ENCODE measurements around the gene ZFYVE16. TPM values are rescaled to one million over a fixed set of nuclear protein-coding genes. Genes with fewer than 3 reads are reported as not detected.

The ZFYVE16 gene
- total and polyA plus RNA-seq, 4 donors = 6.0 to 26.3 (median 11.6) TPM

DNA sequence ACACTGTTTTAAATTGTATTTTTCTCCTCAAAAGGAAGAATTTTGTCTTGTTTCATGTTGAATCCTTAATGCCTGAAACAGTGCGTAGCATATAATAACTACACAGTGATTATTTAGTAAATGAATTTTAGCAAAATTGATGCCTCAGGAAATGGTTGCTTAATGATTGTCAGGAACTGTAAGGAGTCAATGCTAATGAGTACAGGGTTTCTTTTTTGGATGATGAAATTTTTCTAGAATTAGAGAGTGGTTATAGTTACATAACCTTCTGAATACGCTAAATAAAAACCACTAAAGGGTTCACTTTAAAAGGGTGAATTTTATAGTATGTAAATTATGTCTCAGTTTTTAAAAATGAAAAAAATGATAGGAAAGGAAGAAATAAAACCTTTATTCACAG is 94.9 kb downstream of the ZFYVE16 start:
- WGBS = 89% methylated on average over 2 of the region's 2 CpGs
- Histone ChIP-seq H3K4me1 (ENCODE audit: control insufficient read depth in 4 of 4, insufficient read depth in 4 of 4, low read length in 3 of 4) (no peaks in the 10 kb centered on the region), H3K4me3 (ENCODE audit: low read depth in 1 of 3, low read length in 3 of 3) (no peak overlapping the region), H3K9me3 (ENCODE audit: control insufficient read depth in 4 of 4, low read length in 3 of 4) (no peaks in the 10 kb centered on the region), H3K9ac (ENCODE audit: low read depth in 1 of 2, low read length in 2 of 2) (no peak overlapping the region), H3K36me3 (ENCODE audit: control insufficient read depth in 4 of 4, insufficient read depth in 3 of 4, low read depth in 1 of 4, low read length in 3 of 4) (no peaks in the 10 kb centered on the region), H3K27ac (ENCODE audit: low read depth in 1 of 2, low read length in 2 of 2) (no peak overlapping the region), H3K27me3 (ENCODE audit: control insufficient read depth in 4 of 4, insufficient read depth in 4 of 4, low read length in 3 of 4) (no peaks in the 10 kb centered on the region)
- DNase-seq (ENCODE audit: low spot score) = no peak
- no peak for TF ChIP-seq RAD21 (IDR thresholded peaks at IDR 0.05)

DNA sequence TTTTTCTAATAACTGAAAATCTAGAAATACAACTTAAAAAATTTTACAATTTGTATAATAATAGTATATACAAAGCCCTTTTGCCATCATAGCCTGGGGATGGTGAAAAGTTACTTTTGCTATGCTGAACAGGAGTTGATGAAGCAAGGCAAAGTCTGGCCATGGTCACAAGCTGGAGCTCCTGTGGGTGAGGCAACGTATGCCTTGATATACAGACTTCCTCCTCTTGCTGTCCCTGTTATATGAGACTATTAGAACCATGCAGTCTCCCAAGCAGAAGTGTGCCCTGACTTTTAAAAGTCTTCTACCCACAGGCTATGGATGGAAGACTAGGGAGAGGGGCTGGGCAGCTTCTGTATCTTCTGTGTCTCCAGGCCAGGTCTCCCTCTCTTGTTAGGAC is 95.8 kb downstream of the ZFYVE16 start:
- WGBS = 72% methylated on average over 1 of the region's 1 CpG
- no peak overlapping the region for H3K27ac ChIP-seq (ENCODE audit: low read depth in 1 of 2, low read length in 2 of 2)

DNA sequence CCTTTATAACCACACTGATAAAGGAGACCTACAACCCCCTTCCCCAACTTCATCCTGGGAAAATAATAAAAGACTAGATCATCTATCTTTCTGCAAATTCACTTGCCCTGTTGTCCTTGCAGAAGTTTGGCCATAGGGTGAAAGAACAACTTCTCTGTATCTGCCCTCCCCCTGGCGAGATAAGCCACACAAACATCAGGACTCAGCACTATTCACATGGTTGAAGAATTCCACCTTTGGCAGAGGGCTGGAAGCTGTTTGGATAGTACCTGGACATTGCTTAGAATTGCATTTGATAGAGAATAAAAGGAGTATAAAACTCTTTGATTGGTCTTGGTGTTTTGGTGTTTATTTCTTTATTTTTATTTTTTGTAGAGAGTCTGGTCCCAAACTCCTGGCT is 97.0 kb downstream of the ZFYVE16 start:
- no peak overlapping the region for H3K27ac ChIP-seq (ENCODE audit: low read depth in 1 of 2, low read length in 2 of 2)
- TF ChIP-seq, protein P1, sequence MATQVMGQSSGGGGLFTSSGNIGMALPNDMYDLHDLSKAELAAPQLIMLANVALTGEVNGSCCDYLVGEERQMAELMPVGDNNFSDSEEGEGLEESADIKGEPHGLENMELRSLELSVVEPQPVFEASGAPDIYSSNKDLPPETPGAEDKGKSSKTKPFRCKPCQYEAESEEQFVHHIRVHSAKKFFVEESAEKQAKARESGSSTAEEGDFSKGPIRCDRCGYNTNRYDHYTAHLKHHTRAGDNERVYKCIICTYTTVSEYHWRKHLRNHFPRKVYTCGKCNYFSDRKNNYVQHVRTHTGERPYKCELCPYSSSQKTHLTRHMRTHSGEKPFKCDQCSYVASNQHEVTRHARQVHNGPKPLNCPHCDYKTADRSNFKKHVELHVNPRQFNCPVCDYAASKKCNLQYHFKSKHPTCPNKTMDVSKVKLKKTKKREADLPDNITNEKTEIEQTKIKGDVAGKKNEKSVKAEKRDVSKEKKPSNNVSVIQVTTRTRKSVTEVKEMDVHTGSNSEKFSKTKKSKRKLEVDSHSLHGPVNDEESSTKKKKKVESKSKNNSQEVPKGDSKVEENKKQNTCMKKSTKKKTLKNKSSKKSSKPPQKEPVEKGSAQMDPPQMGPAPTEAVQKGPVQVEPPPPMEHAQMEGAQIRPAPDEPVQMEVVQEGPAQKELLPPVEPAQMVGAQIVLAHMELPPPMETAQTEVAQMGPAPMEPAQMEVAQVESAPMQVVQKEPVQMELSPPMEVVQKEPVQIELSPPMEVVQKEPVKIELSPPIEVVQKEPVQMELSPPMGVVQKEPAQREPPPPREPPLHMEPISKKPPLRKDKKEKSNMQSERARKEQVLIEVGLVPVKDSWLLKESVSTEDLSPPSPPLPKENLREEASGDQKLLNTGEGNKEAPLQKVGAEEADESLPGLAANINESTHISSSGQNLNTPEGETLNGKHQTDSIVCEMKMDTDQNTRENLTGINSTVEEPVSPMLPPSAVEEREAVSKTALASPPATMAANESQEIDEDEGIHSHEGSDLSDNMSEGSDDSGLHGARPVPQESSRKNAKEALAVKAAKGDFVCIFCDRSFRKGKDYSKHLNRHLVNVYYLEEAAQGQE (IDR thresholded peaks at IDR 0.05) = no peak
- TF ChIP-seq, protein P2, sequence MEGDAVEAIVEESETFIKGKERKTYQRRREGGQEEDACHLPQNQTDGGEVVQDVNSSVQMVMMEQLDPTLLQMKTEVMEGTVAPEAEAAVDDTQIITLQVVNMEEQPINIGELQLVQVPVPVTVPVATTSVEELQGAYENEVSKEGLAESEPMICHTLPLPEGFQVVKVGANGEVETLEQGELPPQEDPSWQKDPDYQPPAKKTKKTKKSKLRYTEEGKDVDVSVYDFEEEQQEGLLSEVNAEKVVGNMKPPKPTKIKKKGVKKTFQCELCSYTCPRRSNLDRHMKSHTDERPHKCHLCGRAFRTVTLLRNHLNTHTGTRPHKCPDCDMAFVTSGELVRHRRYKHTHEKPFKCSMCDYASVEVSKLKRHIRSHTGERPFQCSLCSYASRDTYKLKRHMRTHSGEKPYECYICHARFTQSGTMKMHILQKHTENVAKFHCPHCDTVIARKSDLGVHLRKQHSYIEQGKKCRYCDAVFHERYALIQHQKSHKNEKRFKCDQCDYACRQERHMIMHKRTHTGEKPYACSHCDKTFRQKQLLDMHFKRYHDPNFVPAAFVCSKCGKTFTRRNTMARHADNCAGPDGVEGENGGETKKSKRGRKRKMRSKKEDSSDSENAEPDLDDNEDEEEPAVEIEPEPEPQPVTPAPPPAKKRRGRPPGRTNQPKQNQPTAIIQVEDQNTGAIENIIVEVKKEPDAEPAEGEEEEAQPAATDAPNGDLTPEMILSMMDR (IDR thresholded peaks at IDR 0.05; ENCODE audit: low read depth, low read length, missing input control) = no peak
- TF ChIP-seq RAD21 (IDR thresholded peaks at IDR 0.05) (no peak), HNF4G (IDR thresholded peaks at IDR 0.05) (no peak), RXRA (IDR thresholded peaks at IDR 0.05) (no peak), FOXA2 (IDR thresholded peaks at IDR 0.05) (no peak), SP1 (IDR thresholded peaks at IDR 0.05) (no peak), TAF1 (conservative IDR thresholded peaks at IDR 0.05) (no peak), GABPA (IDR thresholded peaks at IDR 0.05 in 1 of 2, conservative IDR thresholded peaks at IDR 0.05 in 1 of 2) (no peak), YY1 (IDR thresholded peaks at IDR 0.05) (no peak), EGR1 (IDR thresholded peaks at IDR 0.05; ENCODE audit: low read depth in 2 of 2) (no peak)

More for the DNA sequence above, 95.8 kb downstream of the ZFYVE16 start:
- no peaks in the 10 kb centered on the region for H3K4me1 ChIP-seq (ENCODE audit: control insufficient read depth in 4 of 4, insufficient read depth in 4 of 4, low read length in 3 of 4)
- no peak overlapping the region for H3K4me3 ChIP-seq (ENCODE audit: low read depth in 1 of 3, low read length in 3 of 3)
- no peaks in the 10 kb centered on the region for H3K36me3 ChIP-seq (ENCODE audit: control insufficient read depth in 4 of 4, insufficient read depth in 3 of 4, low read depth in 1 of 4, low read length in 3 of 4)
- TF ChIP-seq FOXA2 (IDR thresholded peaks at IDR 0.05) = no peak
- no peak for TF ChIP-seq TAF1 (conservative IDR thresholded peaks at IDR 0.05)
- TF ChIP-seq GABPA (IDR thresholded peaks at IDR 0.05 in 1 of 2, conservative IDR thresholded peaks at IDR 0.05 in 1 of 2) = no peak
- TF ChIP-seq, protein P1 (IDR thresholded peaks at IDR 0.05) = no peak
- TF ChIP-seq RAD21 (IDR thresholded peaks at IDR 0.05) = no peak
- no peak for TF ChIP-seq EGR1 (IDR thresholded peaks at IDR 0.05; ENCODE audit: low read depth in 2 of 2)
- TF ChIP-seq, protein P2 (IDR thresholded peaks at IDR 0.05; ENCODE audit: low read depth, low read length, missing input control) = no peak
- no peak for TF ChIP-seq HNF4A (conservative IDR thresholded peaks at IDR 0.05)
- no peak for TF ChIP-seq SP1 (IDR thresholded peaks at IDR 0.05)
- H3K27me3 ChIP-seq (ENCODE audit: control insufficient read depth in 4 of 4, insufficient read depth in 4 of 4, low read length in 3 of 4) = no peaks in the 10 kb centered on the region
- DNase-seq (ENCODE audit: low spot score) = no peak
- H3K9ac ChIP-seq (ENCODE audit: low read depth in 1 of 2, low read length in 2 of 2) = no peak overlapping the region
- no peaks in the 10 kb centered on the region for H3K9me3 ChIP-seq (ENCODE audit: control insufficient read depth in 4 of 4, low read length in 3 of 4)

More for the DNA sequence above, 97.0 kb downstream of the ZFYVE16 start:
- no peaks in the 10 kb centered on the region for H3K36me3 ChIP-seq (ENCODE audit: control insufficient read depth in 4 of 4, insufficient read depth in 3 of 4, low read depth in 1 of 4, low read length in 3 of 4)
- no peak overlapping the region for H3K4me3 ChIP-seq (ENCODE audit: low read depth in 1 of 3, low read length in 3 of 3)
- no peak for DNase-seq (ENCODE audit: low spot score)
- WGBS = 38% methylated on average over 1 of the region's 1 CpG
- H3K4me1 ChIP-seq (ENCODE audit: control insufficient read depth in 4 of 4, insufficient read depth in 4 of 4, low read length in 3 of 4) = no peaks in the 10 kb centered on the region
- no peaks in the 10 kb centered on the region for H3K9me3 ChIP-seq (ENCODE audit: control insufficient read depth in 4 of 4, low read length in 3 of 4)
- H3K9ac ChIP-seq (ENCODE audit: low read depth in 1 of 2, low read length in 2 of 2) = no peak overlapping the region
- no peaks in the 10 kb centered on the region for H3K27me3 ChIP-seq (ENCODE audit: control insufficient read depth in 4 of 4, insufficient read depth in 4 of 4, low read length in 3 of 4)

All from liver (tissue), 9 donors.